ENCODE measurements around the gene RLN3. TPM values are rescaled to one million over a fixed set of nuclear protein-coding genes. Genes with fewer than 3 reads are reported as not detected.

The RLN3 gene
- total and polyA plus RNA-seq, 9 of the 15 experiments (the other 6 are each of a cell fraction or from before 2014, with no cell fraction given) = 0.31 to 1.2 (median 0.71) TPM; not detected in 6

DNA sequence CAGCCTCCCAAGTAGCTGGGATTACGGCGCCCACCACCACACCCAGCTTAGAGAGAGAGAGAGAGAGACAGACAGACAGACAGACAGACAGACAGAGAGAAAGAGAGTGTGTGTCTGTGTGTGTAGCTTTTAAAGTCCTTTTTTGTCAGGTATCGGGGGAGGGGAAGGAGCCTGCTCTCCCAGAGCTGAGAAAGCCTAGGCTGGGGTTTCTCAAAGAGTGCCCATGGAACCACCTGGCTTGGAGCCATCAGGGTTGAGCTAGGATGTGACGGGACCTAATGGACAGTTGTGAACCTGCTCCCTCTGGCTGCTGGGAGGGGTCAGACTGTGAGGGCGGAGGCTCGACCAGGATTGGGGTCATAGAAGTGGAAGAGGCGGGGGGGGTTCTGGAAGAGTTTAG lies 38.5 kb upstream of the RLN3 start:
- ATAC-seq (no peak), FAIRE-seq (no peak), DNase-seq (ENCODE audit: extremely low read depth in 1 of 4, low spot score in 3 of 4) (no peak)
- Histone ChIP-seq H3K36me3 (ENCODE audit: control insufficient read depth, insufficient read depth, low read length) (peaks cover 40% of the 10 kb centered on the region; the same call in 1 of the 3 replicates), H3K4me2 (ENCODE audit: insufficient read depth, low read length) (no peak overlapping the region), H3K27me3 (ENCODE audit: control insufficient read depth in 2 of 2, insufficient read depth in 2 of 2, low read length in 2 of 2) (no peaks in the 10 kb centered on the region), H3K9me1 (ENCODE audit: control insufficient read depth, insufficient read depth, low read length) (peaks cover 8% of the 10 kb centered on the region), H3K9ac (ENCODE audit: insufficient read depth in 1 of 2, low read depth in 2 of 2, low read length in 2 of 2) (no peak overlapping the region), H3K4me3 (no peak overlapping the region), H2AFZ (ENCODE audit: low read depth, low read length) (no peak overlapping the region), H4K20me1 (replicated peaks; ENCODE audit: control insufficient read depth, insufficient read depth, low read length) (no peaks in the 10 kb centered on the region), H3K4me1 (replicated peaks in 1 of 2; ENCODE audit: control insufficient read depth in 2 of 2, insufficient read depth in 2 of 2, low read length in 2 of 2) (peaks cover 0 to 27% of the 10 kb centered on the region in 2 experiments; a peak in 2 of 5 replicates), H3K79me2 (ENCODE audit: control insufficient read depth, insufficient read depth, low read length) (no peaks in the 10 kb centered on the region; the same call in 2 of the 3 replicates), H3K9me3 (replicated peaks; ENCODE audit: control insufficient read depth, insufficient read depth, low read depth, low read length) (no peaks in the 10 kb centered on the region), H3K27ac (ENCODE audit: extremely low read depth, low read depth, low read length) (no peak overlapping the region)
- intact Hi-C loops (cut with micrococcal nuclease) (no loop called here), in situ Hi-C loops (cut with MboI) (no loop called here)
- ChIA-PET POLR2A (interaction anchor here (1.1 to 1.5 kb wide), 2 partner anchors 11 to 17 kb away, joined by 3 to 7 read pairs; partner anchors contain the start of gene RFX1), CTCF (ENCODE audit: low intra/inter-chr PET ratio) (no interaction called here)
- WGBS (ENCODE audit: insufficient coverage, low coverage, missing lambda C conversion rate) = 86% methylated on average over 7 of the region's 7 CpGs
- no TSS peak for BruUV-seq (replicated peaks)
- TF ChIP-seq ARNT (IDR thresholded peaks at IDR 0.05) (no peak), EGR1 (conservative IDR thresholded peaks at IDR 0.05) (no peak), HNRNPH1 (optimal IDR thresholded peaks at IDR 0.05; ENCODE audit: low read depth, low read length) (no peak), IFI16 (CRISPR knock-in tag; IDR thresholded peaks at IDR 0.05) (no peak), CBX3 (IDR thresholded peaks at IDR 0.05; ENCODE audit: borderline replicate concordance in 1 of 2, low read length in 2 of 2) (no peak), EP300 (IDR thresholded peaks at IDR 0.05; ENCODE audit: low read length) (no peak), ZKSCAN8 (CRISPR knock-in tag; IDR thresholded peaks at IDR 0.05) (no peak), RNF2 (IDR thresholded peaks at IDR 0.05) (no peak), THRAP3 (IDR thresholded peaks at IDR 0.05; ENCODE audit: borderline replicate concordance) (no peak), ZNF431 (CRISPR knock-in tag; IDR thresholded peaks at IDR 0.05) (no peak), ZNF197 (CRISPR knock-in tag; IDR thresholded peaks at IDR 0.05; ENCODE audit: low read depth) (no peak), ZNF143 (CRISPR knock-in tag; IDR thresholded peaks at IDR 0.05) (no peak), SNRNP70 (optimal IDR thresholded peaks at IDR 0.05; ENCODE audit: low read depth, low read length) (no peak)
- TF ChIP-seq, protein P1, sequence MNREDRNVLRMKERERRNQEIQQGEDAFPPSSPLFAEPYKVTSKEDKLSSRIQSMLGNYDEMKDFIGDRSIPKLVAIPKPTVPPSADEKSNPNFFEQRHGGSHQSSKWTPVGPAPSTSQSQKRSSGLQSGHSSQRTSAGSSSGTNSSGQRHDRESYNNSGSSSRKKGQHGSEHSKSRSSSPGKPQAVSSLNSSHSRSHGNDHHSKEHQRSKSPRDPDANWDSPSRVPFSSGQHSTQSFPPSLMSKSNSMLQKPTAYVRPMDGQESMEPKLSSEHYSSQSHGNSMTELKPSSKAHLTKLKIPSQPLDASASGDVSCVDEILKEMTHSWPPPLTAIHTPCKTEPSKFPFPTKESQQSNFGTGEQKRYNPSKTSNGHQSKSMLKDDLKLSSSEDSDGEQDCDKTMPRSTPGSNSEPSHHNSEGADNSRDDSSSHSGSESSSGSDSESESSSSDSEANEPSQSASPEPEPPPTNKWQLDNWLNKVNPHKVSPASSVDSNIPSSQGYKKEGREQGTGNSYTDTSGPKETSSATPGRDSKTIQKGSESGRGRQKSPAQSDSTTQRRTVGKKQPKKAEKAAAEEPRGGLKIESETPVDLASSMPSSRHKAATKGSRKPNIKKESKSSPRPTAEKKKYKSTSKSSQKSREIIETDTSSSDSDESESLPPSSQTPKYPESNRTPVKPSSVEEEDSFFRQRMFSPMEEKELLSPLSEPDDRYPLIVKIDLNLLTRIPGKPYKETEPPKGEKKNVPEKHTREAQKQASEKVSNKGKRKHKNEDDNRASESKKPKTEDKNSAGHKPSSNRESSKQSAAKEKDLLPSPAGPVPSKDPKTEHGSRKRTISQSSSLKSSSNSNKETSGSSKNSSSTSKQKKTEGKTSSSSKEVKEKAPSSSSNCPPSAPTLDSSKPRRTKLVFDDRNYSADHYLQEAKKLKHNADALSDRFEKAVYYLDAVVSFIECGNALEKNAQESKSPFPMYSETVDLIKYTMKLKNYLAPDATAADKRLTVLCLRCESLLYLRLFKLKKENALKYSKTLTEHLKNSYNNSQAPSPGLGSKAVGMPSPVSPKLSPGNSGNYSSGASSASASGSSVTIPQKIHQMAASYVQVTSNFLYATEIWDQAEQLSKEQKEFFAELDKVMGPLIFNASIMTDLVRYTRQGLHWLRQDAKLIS (CRISPR knock-in tag; IDR thresholded peaks at IDR 0.05) = no peak

Measured in K562 (cell line).